OCI-LY1 (cell line): ENCODE measurements around the gene IL21.

ENCODE experiments used
- H2AFZ ChIP-seq: fragments of 200-600 bp; sonication (generic), shearing (Covaris generic); 2 replicates; pipeline ENCODE4 v1.6.0; 2014; ENCODE audit warnings: antibody characterized with exemption, mild to moderate bottlenecking, low read length
- H3F3A ChIP-seq: fragments of 200-600 bp; sonication (generic), shearing (Covaris generic); 2 replicates; pipeline ENCODE4 v1.6.0; 2014; ENCODE audit warnings: mild to moderate bottlenecking, antibody characterized with exemption, low read length, moderate library complexity; ENCODE audit not compliant: insufficient read depth
- H3K27ac ChIP-seq: fragments of 200-600 bp; sonication (generic); 2 replicates; pipeline ENCODE4 v1.5.1; 2014; ENCODE audit warnings: low read length, mixed run types, mild to moderate bottlenecking, low read depth; ENCODE audit not compliant: poor library complexity, severe bottlenecking
- H3K27me3 ChIP-seq: fragments of 200-600 bp; sonication (generic); 2 replicates; pipeline ENCODE4 v1.6.0; 2014; ENCODE audit warnings: antibody characterized with exemption, mild to moderate bottlenecking, low read length, moderate library complexity; ENCODE audit not compliant: insufficient read depth
- H3K36me3 ChIP-seq: fragments of 200-600 bp; sonication (generic); 2 replicates; pipeline ENCODE4 v1.6.1; 2014; ENCODE audit warnings: mild to moderate bottlenecking, antibody characterized with exemption, low read length, moderate library complexity, mixed read lengths; ENCODE audit not compliant: insufficient read depth
- H3K4me1 ChIP-seq: fragments of 200-600 bp; sonication (generic); 2 replicates; pipeline ENCODE4 v1.5.1; 2014; ENCODE audit warnings: mild to moderate bottlenecking, low read length, moderate library complexity; ENCODE audit not compliant: insufficient read depth, severe bottlenecking
- H3K4me2 ChIP-seq: fragments of 200-600 bp; sonication (generic), shearing (Covaris generic); 2 replicates; pipeline ENCODE4 v1.6.1; 2014; ENCODE audit warnings: low read length
- H3K4me3 ChIP-seq: fragments of 200-600 bp; sonication (generic); 2 replicates; pipeline ENCODE4 v1.5.1; 2014; ENCODE audit warnings: low read length, low read depth, mild to moderate bottlenecking, mixed read lengths; ENCODE audit not compliant: poor library complexity, severe bottlenecking
- H3K79me2 ChIP-seq: fragments of 200-600 bp; shearing (Covaris generic); 2 replicates; pipeline ENCODE4 v1.6.1; 2016; ENCODE audit warnings: mixed run types, low read length, mixed read lengths; ENCODE audit not compliant: insufficient read depth
- H3K9ac ChIP-seq: fragments of 200-600 bp; sonication (generic), shearing (Covaris generic); 2 replicates; pipeline ENCODE4 v1.6.1; 2014; ENCODE audit warnings: mild to moderate bottlenecking, low read length, mixed read lengths
- H3K9me2 ChIP-seq: fragments of 200-600 bp; sonication (generic), shearing (Covaris generic); 2 replicates; pipeline ENCODE4 v1.6.1; 2014; ENCODE audit warnings: low read depth, mild to moderate bottlenecking, low read length, mixed read lengths
- H3K9me3 ChIP-seq: fragments of 200-600 bp; shearing (Covaris generic); 2 replicates; pipeline ENCODE4 v1.6.1; 2014; ENCODE audit warnings: low read length, mixed read lengths
- H4K20me1 ChIP-seq: fragments of 200-600 bp; sonication (generic), shearing (Covaris generic); 2 replicates; pipeline ENCODE4 v1.6.0; 2016; ENCODE audit warnings: mild to moderate bottlenecking, low read length; ENCODE audit not compliant: insufficient read depth
- CTCF ChIP-seq: fragments of 200-600 bp; sonication (generic), shearing (Covaris generic); IDR thresholded peaks from 2 replicates; pipeline ENCODE4 v1.5.1; 2017; ENCODE audit warnings: mild to moderate bottlenecking, antibody characterized with exemption, low read length, moderate library complexity, mixed read lengths
- EZH2 ChIP-seq: fragments of 200-600 bp; sonication (generic), shearing (Covaris generic); IDR thresholded peaks from 2 replicates; pipeline ENCODE4 v1.8.0; 2017; ENCODE audit warnings: borderline replicate concordance, mixed run types, mild to moderate bottlenecking, antibody characterized with exemption, low read length, moderate library complexity, mixed read lengths

Gene IL21

GRCh38 chr4:122621016-122621507 is at the start of gene IL21:
TSS of gene IL21 (minus strand) at chr4:122621066. CDS start at chr4:122621011, 55 bp downstream.
- H3K9me3 ChIP-seq, result no peaks in the 10 kb centered on the region
- H3K27me3 ChIP-seq, result no peaks in the 10 kb centered on the region
- H3K27ac ChIP-seq, result no peak within 1 kb of the TSS
- TF ChIP-seq EZH2 (no peak), CTCF (no peak)
- H3K9ac ChIP-seq, result no peak within 1 kb of the TSS
- no peak within 1 kb of the TSS for H3K4me2 ChIP-seq
- no peaks in the 10 kb centered on the region for H4K20me1 ChIP-seq
- no peak within 1 kb of the TSS for H3K4me3 ChIP-seq
- no peak within 1 kb of the TSS for H2AFZ ChIP-seq
- H3K36me3 ChIP-seq, result no peaks in the 10 kb centered on the region
- no peaks in the 10 kb centered on the region for H3K79me2 ChIP-seq
- H3K9me2 ChIP-seq, result no peaks in the 10 kb centered on the region
- no peaks in the 10 kb centered on the region for H3F3A ChIP-seq
- no peaks in the 10 kb centered on the region for H3K4me1 ChIP-seq

GRCh38 chr4:122669911-122670738 is 49.3 kb upstream of the IL21 start:
- H3K9me3 ChIP-seq, result no peaks in the 10 kb centered on the region
- no peaks in the 10 kb centered on the region for H3K9me2 ChIP-seq
- H3K36me3 ChIP-seq, result no peaks in the 10 kb centered on the region
- no peaks in the 10 kb centered on the region for H3K4me1 ChIP-seq
- H3K4me2 ChIP-seq, result no peak overlapping the region
- no peak overlapping the region for H3K9ac ChIP-seq
- H3K27ac ChIP-seq, result no peak overlapping the region
- H4K20me1 ChIP-seq, result no peaks in the 10 kb centered on the region
- no peaks in the 10 kb centered on the region for H3K27me3 ChIP-seq
- H3F3A ChIP-seq, result no peaks in the 10 kb centered on the region
- no peaks in the 10 kb centered on the region for H3K79me2 ChIP-seq
- no peak for TF ChIP-seq EZH2
- no peak for TF ChIP-seq CTCF
- no peak overlapping the region for H3K4me3 ChIP-seq
- H2AFZ ChIP-seq, result no peak overlapping the region

- H3F3A ChIP-seq, result no peaks in the 10 kb centered on the region
- no peaks in the 10 kb centered on the region for H3K79me2 ChIP-seq
- no peaks in the 10 kb centered on the region for H4K20me1 ChIP-seq
- no peak overlapping the region for H3K4me2 ChIP-seq
- no peak overlapping the region for H2AFZ ChIP-seq
- no peak overlapping the region for H3K27ac ChIP-seq
- no peaks in the 10 kb centered on the region for H3K9me2 ChIP-seq
- no peaks in the 10 kb centered on the region for H3K36me3 ChIP-seq
- no peaks in the 10 kb centered on the region for H3K27me3 ChIP-seq
- H3K9me3 ChIP-seq, result no peaks in the 10 kb centered on the region
- TF ChIP-seq CTCF (no peak), EZH2 (no peak)
- H3K4me3 ChIP-seq, result no peak overlapping the region
- no peaks in the 10 kb centered on the region for H3K4me1 ChIP-seq
- H3K9ac ChIP-seq, result no peak overlapping the region
These were observed 47.4 kb upstream of the IL21 start for GRCh38 chr4:122668241-122668640.
